B cell (primary cell): ENCODE data around the gene SDC4. TPM values are rescaled to one million over a fixed set of nuclear protein-coding genes. Genes with fewer than 3 reads are reported as not detected.

Experiments used
- ATAC-seq: fragments of 200-7000 bp; cut with Tn5 transposase; one replicate; pipeline ENCODE4 v1.10.0; 2021; ENCODE audit warnings: low read depth, mild to moderate bottlenecking, moderate number of reproducible peaks, moderate library complexity
- CTCF ChIA-PET: fragments of 350-600 bp; sonication (Branson Sonifier 250); formaldehyde crosslinking; loops from one replicate; lab custom pipeline; 2021; ENCODE audit warnings: antibody characterized with exemption, inconsistent platforms; lab: Charles Lee
- POLR2A ChIA-PET: fragments of 350-600 bp; sonication (Branson Sonifier 250); formaldehyde crosslinking; loops from one replicate; lab custom pipeline; 2021; ENCODE audit warnings: antibody characterized with exemption; lab: Charles Lee
- DNase-seq: peaks from one replicate; pipeline ENCODE4 v3.0.0; 2013
- H2AFZ ChIP-seq: 2 replicates; pipeline ENCODE4 v1.6.1; 2012; ENCODE audit warnings: mild to moderate bottlenecking, low read depth, low read length; ENCODE audit not compliant: insufficient read depth, poor library complexity, severe bottlenecking
- H3K27ac ChIP-seq, 2 donors: 1 replicate in 1 of 2; 2 replicates in 1 of 2; pipeline ENCODE4 v1.5.1; 2012 to 2013; ENCODE audit warnings: low read length in 2 of 2, mild to moderate bottlenecking in 2 of 2, moderate library complexity in 1 of 2
- H3K27me3 ChIP-seq, 4 experiments: fragments of 200-600 bp in 1 of 4; sonication (generic) in 1 of 4; replicated peaks in 1 of 4; 1 replicate in 2 of 4; 2 replicates in 2 of 4; pipeline versions ENCODE4 v1.6.1 to v1.7.0; 2013 to 2016; ENCODE audit warnings: low read length in 3 of 4, mild to moderate bottlenecking in 2 of 4, mixed read lengths in 1 of 4, moderate library complexity in 1 of 4; ENCODE audit not compliant: insufficient read depth in 4 of 4, control insufficient read depth in 3 of 4; ENCODE audit errors: control extremely low read depth in 1 of 4
- H3K36me3 ChIP-seq, 2 experiments: replicated peaks in 1 of 2; 1 replicate in 1 of 2; 2 replicates in 1 of 2; pipeline versions ENCODE4 v1.6.1 to v1.7.1; 2013; ENCODE audit warnings: low read length in 1 of 2; ENCODE audit not compliant: insufficient read depth in 2 of 2, control insufficient read depth in 1 of 2; ENCODE audit errors: control extremely low read depth in 1 of 2, extremely low read depth in 1 of 2
- H3K4me1 ChIP-seq, 2 donors: fragments of 200-600 bp in 1 of 2; sonication (generic) in 1 of 2; 1 replicate in 1 of 2; 2 replicates in 1 of 2; pipeline versions ENCODE4 v1.5.1 to v1.6.1; 2013 to 2017; ENCODE audit warnings: low read length in 2 of 2; ENCODE audit not compliant: control insufficient read depth in 2 of 2, insufficient read depth in 2 of 2
- H3K4me2 ChIP-seq: replicated peaks from 2 replicates; pipeline ENCODE3; 2012; ENCODE audit warnings: mild to moderate bottlenecking, low read depth, low read length; ENCODE audit not compliant: poor library complexity, severe bottlenecking
- H3K4me3 ChIP-seq, 5 experiments: fragments of 200-600 bp in 1 of 5; sonication (generic) in 1 of 5; 1 replicate in 3 of 5; 2 replicates in 2 of 5; pipeline versions ENCODE4 v1.5.1 to v1.7.0; 2011 to 2016; ENCODE audit warnings: low read length in 4 of 5, mild to moderate bottlenecking in 4 of 5, low read depth in 2 of 5, control low read depth in 1 of 5, moderate library complexity in 1 of 5; ENCODE audit not compliant: insufficient read depth in 1 of 5; ENCODE audit errors: control extremely low read depth in 1 of 5, extremely low read depth in 1 of 5
- H3K79me2 ChIP-seq: fragments of 200-600 bp; sonication (generic); one replicate; pipeline ENCODE4 v1.6.0; 2016; ENCODE audit warnings: low read length; ENCODE audit not compliant: control insufficient read depth, insufficient read depth
- H3K9ac ChIP-seq: fragments of 200-600 bp; sonication (generic); 2 replicates; pipeline ENCODE4 v1.6.1; 2017; ENCODE audit warnings: mild to moderate bottlenecking, low read length, moderate library complexity
- H3K9me3 ChIP-seq, 3 donors: one replicate each; pipeline versions ENCODE4 v1.6.1 to v1.7.1; 2013; ENCODE audit warnings: low read length in 2 of 3; ENCODE audit not compliant: control insufficient read depth in 2 of 3, insufficient read depth in 1 of 3; ENCODE audit errors: control extremely low read depth in 1 of 3
- H4K20me1 ChIP-seq: 2 replicates; pipeline ENCODE4 v1.6.0; 2012; ENCODE audit warnings: mild to moderate bottlenecking, low read length; ENCODE audit not compliant: insufficient read depth, control insufficient read depth, poor library complexity, severe bottlenecking
- H3K27ac Mint-ChIP-seq: one replicate; pipeline ENCODE4 v1.8.0; 2021; ENCODE audit warnings: mixed read lengths
- H3K27me3 Mint-ChIP-seq: one replicate; pipeline ENCODE4 v1.8.0; 2021; ENCODE audit warnings: mixed read lengths
- H3K4me1 Mint-ChIP-seq: one replicate; pipeline ENCODE4 v1.8.0; 2021; ENCODE audit warnings: mixed read lengths
- H3K4me3 Mint-ChIP-seq: one replicate; pipeline ENCODE4 v1.8.0; 2021; ENCODE audit warnings: mixed read lengths
- H3K9me3 Mint-ChIP-seq: one replicate; pipeline ENCODE4 v1.8.0; 2022; ENCODE audit warnings: mixed read lengths; ENCODE audit not compliant: insufficient read depth
- EZH2 ChIP-seq: IDR thresholded peaks from 2 replicates; pipeline ENCODE4 v1.6.1; 2012; ENCODE audit warnings: borderline replicate concordance, low read depth, mild to moderate bottlenecking, moderate library complexity, low read length; ENCODE audit not compliant: insufficient read depth, poor library complexity, severe bottlenecking
- WGBS: methylation state at CpG from one replicate; pipeline ENCODE4 v1.1.5; 2013; ENCODE audit warnings: missing lambda C conversion rate; ENCODE audit not compliant: insufficient coverage; 5-methylcytosine and 5-hydroxymethylcytosine counted together
- intact Hi-C: fragments of 100-400 bp; cut with micrococcal nuclease; formaldehyde crosslinking; loops from one replicate; pipeline ENCODE4 v1.10.0; 2022
- polyA plus RNA-seq: library from polyadenylated mRNA; depleted of rRNA; stranded (reverse); fragments of >200 nt; gene quantifications from 2 replicates; pipeline ENCODE4 v1.2.3, GENCODE V29; 2012
- total RNA-seq, 2 donors: library from RNA; stranded (reverse); fragments of 120-200 nt in 1 of 2; gene quantifications; 1 replicate in 1 of 2; 2 replicates in 1 of 2; pipeline versions ENCODE4 v1.2.3 to v1.2.4, GENCODE V29; 2013 to 2022
- TF ChIP-seq, protein P1 (sequence below): fragments of 200-600 bp; IDR thresholded peaks from one replicate; pipeline ENCODE4 v1.8.0; 2022; ENCODE audit warnings: antibody characterized with exemption, mild to moderate bottlenecking

SDC4 gene
- total and polyA plus RNA-seq, 2 donors (not counting 1 experiment from before 2014, with no cell fraction given) = 0.04 TPM; not detected in 1

DNA sequence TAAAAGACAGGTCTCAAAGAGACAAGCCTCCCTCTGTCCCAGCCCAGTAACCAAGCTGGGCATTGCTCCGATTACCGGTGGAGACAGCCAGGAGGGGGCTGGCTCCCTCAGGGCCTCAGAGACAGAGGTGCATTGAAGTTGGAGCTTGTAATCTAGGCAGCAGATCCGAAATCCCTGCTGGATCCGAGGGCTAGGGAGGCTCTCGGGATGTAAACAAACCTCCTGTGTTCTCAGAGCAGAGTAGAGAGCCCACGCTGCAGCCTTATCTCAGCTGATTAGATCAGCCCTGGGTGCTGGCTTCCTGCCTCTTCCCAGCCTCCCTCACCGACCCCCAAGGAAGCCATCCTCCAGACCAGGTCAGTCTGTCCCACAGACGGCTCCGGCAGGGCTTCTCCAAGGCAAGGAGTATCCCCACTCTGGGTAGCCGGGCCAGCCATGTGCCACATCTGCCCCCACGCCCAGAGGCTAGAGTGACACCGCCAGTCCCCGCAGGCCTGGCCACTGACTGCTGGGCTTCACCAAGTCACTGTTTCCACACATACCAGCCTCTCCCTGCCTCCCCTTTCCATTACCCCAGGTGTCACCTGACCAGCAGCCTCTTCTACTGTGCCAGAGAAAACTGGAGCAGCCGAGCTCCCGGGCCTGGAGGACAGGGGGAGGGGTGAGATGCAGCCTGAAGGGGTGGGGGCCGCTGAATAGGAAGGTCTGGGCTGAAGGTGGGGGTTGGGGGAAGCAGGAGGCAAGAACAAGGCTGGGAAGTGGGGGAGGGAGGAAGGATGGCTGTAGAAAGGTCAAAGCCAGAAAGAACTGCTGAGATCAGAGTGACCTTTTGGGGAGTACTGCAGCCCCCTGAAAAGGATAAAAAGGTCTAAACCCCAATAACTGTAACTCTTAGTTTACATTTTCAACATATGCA lies 6.0 kb downstream of the SDC4 start:
- Histone ChIP-seq H4K20me1 (no peaks in the 10 kb centered on the region), H3K27me3 (peaks cover 0 to 26% (median 1%) of the 10 kb centered on the region in 4 experiments), H3K9me3 (no peaks in the 10 kb centered on the region), H3K79me2 (no peaks in the 10 kb centered on the region), H3K4me2 (no peak overlapping the region), H3K36me3 (no peaks in the 10 kb centered on the region), H3K4me3 (no peak overlapping the region), H3K27ac (no peak overlapping the region), H2AFZ (no peak overlapping the region), H3K9ac (no peak overlapping the region), H3K4me1 (peaks cover 9 to 10% of the 10 kb centered on the region in 2 donors)
- intact Hi-C loops = no loop called here
- H3K9me3 Mint-ChIP-seq = no peaks in the 10 kb centered on the region
- TF ChIP-seq, protein P1, sequence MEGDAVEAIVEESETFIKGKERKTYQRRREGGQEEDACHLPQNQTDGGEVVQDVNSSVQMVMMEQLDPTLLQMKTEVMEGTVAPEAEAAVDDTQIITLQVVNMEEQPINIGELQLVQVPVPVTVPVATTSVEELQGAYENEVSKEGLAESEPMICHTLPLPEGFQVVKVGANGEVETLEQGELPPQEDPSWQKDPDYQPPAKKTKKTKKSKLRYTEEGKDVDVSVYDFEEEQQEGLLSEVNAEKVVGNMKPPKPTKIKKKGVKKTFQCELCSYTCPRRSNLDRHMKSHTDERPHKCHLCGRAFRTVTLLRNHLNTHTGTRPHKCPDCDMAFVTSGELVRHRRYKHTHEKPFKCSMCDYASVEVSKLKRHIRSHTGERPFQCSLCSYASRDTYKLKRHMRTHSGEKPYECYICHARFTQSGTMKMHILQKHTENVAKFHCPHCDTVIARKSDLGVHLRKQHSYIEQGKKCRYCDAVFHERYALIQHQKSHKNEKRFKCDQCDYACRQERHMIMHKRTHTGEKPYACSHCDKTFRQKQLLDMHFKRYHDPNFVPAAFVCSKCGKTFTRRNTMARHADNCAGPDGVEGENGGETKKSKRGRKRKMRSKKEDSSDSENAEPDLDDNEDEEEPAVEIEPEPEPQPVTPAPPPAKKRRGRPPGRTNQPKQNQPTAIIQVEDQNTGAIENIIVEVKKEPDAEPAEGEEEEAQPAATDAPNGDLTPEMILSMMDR = no peak
- TF ChIP-seq EZH2 = no peak
- H3K27ac Mint-ChIP-seq = no peak overlapping the region
- H3K4me1 Mint-ChIP-seq = no peaks in the 10 kb centered on the region
- ATAC-seq = no peak
- no peak for DNase-seq
- POLR2A ChIA-PET = no interaction called here
- WGBS = 86% methylated on average over 15 of the region's 16 CpGs
- H3K4me3 Mint-ChIP-seq = no peak overlapping the region
- CTCF ChIA-PET = interaction anchor here (0.8 to 1.8 kb wide), 3 partner anchors 20 to 108 kb away, joined by 3 to 4 read pairs (median 3); partner anchors contain the start of gene SYS1
- H3K27me3 Mint-ChIP-seq = peaks cover 19% of the 10 kb centered on the region

DNA sequence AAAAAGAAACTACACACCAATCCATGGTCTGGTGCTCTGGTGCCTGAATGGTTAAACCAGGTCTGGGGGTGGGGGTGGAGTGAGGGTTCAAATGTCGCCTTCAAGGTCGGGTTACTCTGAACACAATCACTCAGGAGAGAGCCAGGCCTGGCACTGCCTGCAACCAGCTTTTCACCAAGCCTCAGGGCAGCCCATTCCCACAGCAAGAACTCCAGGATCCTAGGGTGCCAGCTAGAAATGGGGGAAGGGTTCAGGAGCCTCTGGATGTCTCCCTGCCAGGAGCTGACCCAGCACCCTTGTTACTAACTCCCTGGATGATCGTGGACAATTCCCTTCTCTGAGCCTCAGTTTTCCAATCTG lies 6.7 kb downstream of the SDC4 start:
- Mint-ChIP-seq H3K4me3 (no peak overlapping the region), H3K4me1 (no peaks in the 10 kb centered on the region), H3K27me3 (peaks cover 16% of the 10 kb centered on the region), H3K9me3 (no peaks in the 10 kb centered on the region), H3K27ac (no peak overlapping the region)
- H2AFZ ChIP-seq = no peak overlapping the region
- no peak overlapping the region for H3K27ac ChIP-seq
- DNase-seq (no peak), ATAC-seq (no peak)
- 93% methylated on average over 3 of the region's 3 CpGs for WGBS
- no peak overlapping the region for H3K9ac ChIP-seq
- H3K9me3 ChIP-seq = no peaks in the 10 kb centered on the region
- no peaks in the 10 kb centered on the region for H3K36me3 ChIP-seq
- H3K4me2 ChIP-seq = no peak overlapping the region
- H3K4me3 ChIP-seq = no peak overlapping the region
- H3K4me1 ChIP-seq = peaks cover 7% of the 10 kb centered on the region in 2 donors
- CTCF ChIA-PET = interaction anchor here (0.8 to 1.8 kb wide), 3 partner anchors 21 to 109 kb away, joined by 3 to 4 read pairs (median 3); partner anchors contain the start of gene SYS1
- H3K27me3 ChIP-seq = peaks cover 0 to 23% (median 0%) of the 10 kb centered on the region in 4 experiments
- H3K79me2 ChIP-seq = no peaks in the 10 kb centered on the region
- POLR2A ChIA-PET = no interaction called here
- H4K20me1 ChIP-seq = no peaks in the 10 kb centered on the region
- intact Hi-C loops = no loop called here
- no peak for TF ChIP-seq EZH2
- TF ChIP-seq, protein P1 = no peak
